GM12865 (cell line): ENCODE results near the gene IMPA2.
A peak's percentile ranks its signal among the peaks of the same experiment; 100 is the strongest.

ENCODE experiments used
- DNase-seq: peaks from one replicate; pipeline ENCODE4 v3.0.0; 2010; ENCODE audit warnings: low read depth
- H3K4me3 ChIP-seq: 2 replicates; pipeline ENCODE4 v1.5.1; 2011; ENCODE audit warnings: mild to moderate bottlenecking, low read depth, low read length, control low read depth
- TF ChIP-seq, protein P1 (sequence below): IDR thresholded peaks from 2 replicates; pipeline ENCODE4 v1.5.1; 2011; ENCODE audit warnings: low read length, control low read depth, low read depth, inconsistent platforms; ENCODE audit not compliant: insufficient read depth; ENCODE audit errors: missing control alignments

Gene IMPA2

DNA sequence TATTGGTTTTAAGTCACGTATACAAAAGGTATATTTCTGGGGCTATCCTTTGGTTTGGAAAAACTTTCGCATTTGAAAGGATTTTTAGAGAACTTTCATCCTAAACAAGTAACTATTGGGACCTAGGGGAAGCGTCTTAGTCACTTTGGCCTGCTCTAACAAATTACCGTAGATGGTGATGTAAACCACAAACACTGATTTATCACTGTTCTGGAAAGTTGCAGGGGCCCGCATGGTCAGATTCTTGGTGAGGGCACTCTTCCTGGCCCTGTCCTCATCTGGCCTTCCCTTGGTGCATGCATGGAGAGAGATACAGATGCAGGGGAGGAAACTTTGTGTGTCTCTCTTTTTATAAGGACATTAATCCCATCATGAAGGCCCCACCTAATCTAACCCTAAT, 63.3 kb downstream of the IMPA2 start:
- TF ChIP-seq, protein P1, sequence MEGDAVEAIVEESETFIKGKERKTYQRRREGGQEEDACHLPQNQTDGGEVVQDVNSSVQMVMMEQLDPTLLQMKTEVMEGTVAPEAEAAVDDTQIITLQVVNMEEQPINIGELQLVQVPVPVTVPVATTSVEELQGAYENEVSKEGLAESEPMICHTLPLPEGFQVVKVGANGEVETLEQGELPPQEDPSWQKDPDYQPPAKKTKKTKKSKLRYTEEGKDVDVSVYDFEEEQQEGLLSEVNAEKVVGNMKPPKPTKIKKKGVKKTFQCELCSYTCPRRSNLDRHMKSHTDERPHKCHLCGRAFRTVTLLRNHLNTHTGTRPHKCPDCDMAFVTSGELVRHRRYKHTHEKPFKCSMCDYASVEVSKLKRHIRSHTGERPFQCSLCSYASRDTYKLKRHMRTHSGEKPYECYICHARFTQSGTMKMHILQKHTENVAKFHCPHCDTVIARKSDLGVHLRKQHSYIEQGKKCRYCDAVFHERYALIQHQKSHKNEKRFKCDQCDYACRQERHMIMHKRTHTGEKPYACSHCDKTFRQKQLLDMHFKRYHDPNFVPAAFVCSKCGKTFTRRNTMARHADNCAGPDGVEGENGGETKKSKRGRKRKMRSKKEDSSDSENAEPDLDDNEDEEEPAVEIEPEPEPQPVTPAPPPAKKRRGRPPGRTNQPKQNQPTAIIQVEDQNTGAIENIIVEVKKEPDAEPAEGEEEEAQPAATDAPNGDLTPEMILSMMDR: no peak
- no peak overlapping the region for H3K4me3 ChIP-seq
- no peak for DNase-seq

DNA sequence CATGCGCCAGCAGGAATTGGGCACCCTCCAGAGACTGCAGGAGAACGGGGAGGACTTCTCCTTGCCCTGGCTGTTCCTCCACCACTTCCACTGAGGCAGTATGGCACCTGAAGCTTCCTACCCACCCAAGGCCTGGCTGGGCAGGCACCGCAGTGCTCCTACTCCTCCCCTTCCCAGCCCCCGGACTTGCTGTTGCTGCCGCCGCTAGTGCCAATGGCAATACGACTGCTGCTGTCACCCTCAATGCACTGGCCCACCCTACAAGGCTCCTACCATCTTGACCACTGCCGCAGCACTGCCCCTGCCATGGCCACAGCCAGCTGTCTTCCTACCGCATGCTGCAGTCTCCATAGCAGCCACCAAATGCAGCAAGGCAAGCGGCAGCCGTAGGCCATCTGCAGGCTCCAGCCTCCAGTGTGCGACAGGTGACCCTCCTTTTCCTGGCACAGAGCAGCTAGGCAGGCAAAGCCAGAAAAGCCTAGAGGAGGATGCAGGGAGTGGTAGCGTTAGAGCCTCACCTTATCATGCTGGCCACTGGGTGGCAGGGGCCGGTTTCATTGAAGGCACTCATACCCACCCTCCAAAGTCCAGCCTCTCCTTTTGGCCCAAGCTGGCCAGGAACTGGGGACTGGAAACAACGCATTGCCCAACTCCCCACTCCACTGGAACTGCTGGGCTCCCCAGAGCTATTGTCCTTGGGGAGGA, 64.9 kb downstream of the IMPA2 start:
- TF ChIP-seq, protein P1: no peak
- H3K4me3 ChIP-seq: no peak overlapping the region
- DNase-seq: no peak

DNA sequence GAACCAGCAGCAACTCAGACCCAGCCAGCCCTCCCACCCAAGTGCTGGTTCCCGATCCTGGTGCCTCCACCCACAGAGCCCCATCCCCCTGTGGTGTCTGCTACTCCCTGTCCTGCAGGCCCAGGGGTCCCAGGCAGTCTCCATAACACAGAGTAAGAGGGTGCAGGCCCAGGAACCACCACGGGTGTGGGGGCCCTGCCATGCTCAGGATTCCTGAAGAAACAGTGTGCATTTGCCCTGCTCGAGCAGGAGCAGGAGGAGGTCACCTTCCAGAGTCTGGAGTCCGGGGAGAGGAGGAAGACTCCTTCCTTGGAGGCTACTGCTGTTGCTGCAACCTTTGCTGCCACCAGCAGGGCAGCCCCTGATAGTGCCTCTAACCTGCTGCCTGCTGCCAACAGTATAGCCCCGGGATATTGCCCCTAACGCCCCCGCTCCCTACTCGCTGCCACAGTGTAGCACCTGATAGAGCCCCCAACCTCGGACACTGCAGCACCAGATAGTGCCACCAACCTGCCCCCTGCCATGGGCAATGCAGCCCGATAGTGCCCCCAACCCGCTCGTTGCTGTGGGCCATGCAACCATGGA, 65.5 kb downstream of the IMPA2 start:
- H3K4me3 ChIP-seq: no peak overlapping the region
- no peak for DNase-seq
- TF ChIP-seq, protein P1: no peak

DNA sequence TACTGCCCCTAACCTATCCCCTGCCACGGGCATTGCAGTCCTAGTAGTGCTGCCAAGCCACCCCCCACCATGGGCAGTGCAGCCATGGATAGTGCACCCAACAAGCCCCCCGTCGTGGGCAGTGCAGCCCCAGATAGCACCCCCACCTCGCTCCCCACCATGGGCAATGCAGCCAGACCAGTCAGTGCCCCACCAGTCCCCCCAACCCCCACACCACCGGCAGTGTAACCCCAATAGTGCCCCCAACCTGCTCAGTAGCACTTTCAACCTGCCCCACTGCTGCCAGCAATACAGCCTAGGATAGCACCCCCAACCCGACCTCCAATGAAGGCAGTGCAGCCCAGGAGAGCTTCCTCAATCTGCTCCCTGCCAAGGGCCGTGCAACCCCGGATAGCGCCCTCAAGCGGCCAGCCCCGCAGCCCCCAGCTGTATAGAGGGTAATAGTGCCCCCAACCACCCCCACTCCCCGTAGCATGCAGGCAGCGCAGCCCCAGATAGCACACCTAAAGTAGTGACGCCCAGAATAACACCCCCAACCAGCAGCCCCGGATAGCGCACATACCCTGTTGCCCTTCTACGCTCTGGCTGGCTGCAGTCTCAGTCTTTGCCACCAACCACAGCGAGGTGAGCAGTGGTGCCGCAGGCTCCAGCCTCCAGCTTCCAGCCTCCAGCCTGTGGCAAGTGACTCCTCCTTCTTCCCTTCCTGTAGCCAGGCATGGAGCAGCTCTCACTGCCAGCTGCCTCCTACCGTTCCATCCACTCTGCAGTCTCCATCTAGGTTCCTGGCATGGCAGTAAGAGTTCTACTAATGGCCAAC, 66.9 kb downstream of the IMPA2 start:
- H3K4me3 ChIP-seq: no peak overlapping the region
- TF ChIP-seq, protein P1: no peak
- DNase-seq: no peak

DNA sequence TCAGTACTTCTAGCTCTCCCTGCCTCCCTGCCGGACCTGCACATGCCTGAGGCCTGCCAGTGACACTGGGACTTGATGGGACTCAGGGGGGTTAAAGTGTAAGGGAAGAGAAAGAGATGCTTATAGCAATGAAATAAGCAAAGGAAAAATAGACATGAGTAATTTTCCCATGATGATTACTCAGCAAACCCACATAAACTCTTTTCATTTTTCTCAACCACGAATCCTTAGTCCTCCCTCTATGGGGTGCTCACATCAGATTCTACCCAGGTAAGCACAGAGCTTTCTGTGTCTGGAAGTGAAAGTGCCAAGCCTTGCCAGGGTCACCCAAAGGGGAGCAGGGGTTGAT, 67.5 kb downstream of the IMPA2 start:
- H3K4me3 ChIP-seq: no peak overlapping the region
- DNase-seq: no peak
- TF ChIP-seq, protein P1: no peak

DNA sequence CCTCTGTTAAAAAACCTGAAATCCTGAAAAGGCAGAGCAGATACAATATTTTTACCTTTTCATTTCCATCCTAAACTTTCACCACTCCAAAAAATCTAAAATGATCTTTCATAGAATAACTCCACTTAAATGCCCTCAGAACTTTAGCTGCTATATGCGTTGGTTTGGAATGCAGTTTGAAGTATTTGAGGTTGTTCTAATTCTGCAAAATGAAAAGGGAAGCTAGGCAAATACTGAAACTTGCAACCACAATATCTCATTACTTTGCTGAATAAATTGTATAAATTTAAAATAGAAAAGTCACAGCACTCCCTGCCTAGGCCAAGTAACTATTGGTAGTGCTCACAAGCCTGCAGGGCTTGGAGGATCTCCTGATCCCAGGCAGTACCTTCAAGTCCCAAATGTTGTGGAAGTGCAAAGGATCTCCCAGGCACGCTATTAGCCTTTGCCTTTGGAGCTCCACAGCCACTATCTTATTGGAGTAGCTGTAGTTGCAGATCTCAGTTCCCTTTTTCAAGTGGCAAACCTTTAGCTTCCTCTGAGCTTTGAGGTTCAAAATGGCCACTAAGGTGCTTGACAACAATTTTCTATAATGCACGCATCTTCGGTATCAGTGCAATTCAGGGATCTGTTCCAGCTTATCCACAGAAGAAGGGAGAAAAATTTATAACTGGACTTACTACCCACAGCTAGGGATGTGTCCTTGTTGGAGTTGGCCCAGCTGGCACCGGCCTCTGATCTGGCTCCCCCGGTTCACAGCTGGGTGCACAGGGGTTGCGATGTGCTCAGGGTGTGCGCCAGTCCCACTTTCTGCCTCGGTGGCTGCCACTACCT, 68.9 kb downstream of the IMPA2 start:
- peak; percentile 76 for DNase-seq
- peak overlapping the region; percentile 29; the same call in 1 of the 2 replicates for H3K4me3 ChIP-seq
- TF ChIP-seq, protein P1: no peak
